Naive thymus-derived CD4-positive, alpha-beta T cell (primary cell): ENCODE data around the gene PRKCB. TPM values are rescaled to one million over a fixed set of nuclear protein-coding genes. Genes with fewer than 3 reads are reported as not detected.

Source experiments
- ATAC-seq: fragments of 150-1000 bp; cut with Tn5 transposase; 2 replicates; pipeline ENCODE4 v1.10.0; 2021; ENCODE audit warnings: mild to moderate bottlenecking, moderate library complexity
- CTCF ChIA-PET: fragments of 350-600 bp; sonication (Branson Sonifier 250); formaldehyde crosslinking; loops from one replicate; lab custom pipeline; 2021; ENCODE audit warnings: antibody characterized with exemption; lab: Charles Lee
- POLR2A ChIA-PET: fragments of 350-600 bp; sonication (Branson Sonifier 250); formaldehyde crosslinking; loops from one replicate; lab custom pipeline; 2021; ENCODE audit warnings: antibody characterized with exemption, inconsistent platforms; lab: Charles Lee
- DNase-seq, 9 donors: peaks; one replicate each; pipeline versions ENCODE4 v3.0.0 to v3.0.0-alpha.2; 2020 to 2022; ENCODE audit warnings: mixed read lengths in 1 of 9
- H3K27ac ChIP-seq: one replicate; pipeline ENCODE4 v1.7.0; 2013; ENCODE audit warnings: mild to moderate bottlenecking, low read depth, low read length, moderate library complexity
- H3K27me3 ChIP-seq, 2 donors: one replicate each; pipeline ENCODE4 v1.7.0; 2013; ENCODE audit warnings: low read length in 2 of 2, mild to moderate bottlenecking in 2 of 2, moderate library complexity in 2 of 2; ENCODE audit not compliant: control insufficient read depth in 2 of 2, insufficient read depth in 2 of 2
- H3K36me3 ChIP-seq, 3 experiments: 1 replicate in 2 of 3; 2 replicates in 1 of 3; pipeline ENCODE4 v1.7.0; 2013; ENCODE audit warnings: low read length in 3 of 3, mild to moderate bottlenecking in 3 of 3, moderate library complexity in 1 of 3; ENCODE audit not compliant: insufficient read depth in 3 of 3, control insufficient read depth in 2 of 3
- H3K4me1 ChIP-seq, 2 donors: one replicate each; pipeline ENCODE4 v1.7.0; 2013; ENCODE audit warnings: low read length in 2 of 2, mild to moderate bottlenecking in 2 of 2, moderate library complexity in 1 of 2; ENCODE audit not compliant: control insufficient read depth in 2 of 2, insufficient read depth in 2 of 2
- H3K4me3 ChIP-seq: 2 replicates; pipeline ENCODE4 v1.7.0; 2013; ENCODE audit warnings: mild to moderate bottlenecking, low read length
- H3K9me3 ChIP-seq, 3 experiments: 1 replicate in 2 of 3; 2 replicates in 1 of 3; pipeline ENCODE4 v1.7.0; 2013; ENCODE audit warnings: low read length in 3 of 3; ENCODE audit not compliant: control insufficient read depth in 2 of 3
- H3K27ac Mint-ChIP-seq, 9 donors: one replicate each; pipeline ENCODE4 v1.8.0; 2020 to 2022; ENCODE audit warnings: mixed read lengths in 9 of 9, mild to moderate bottlenecking in 8 of 9, moderate library complexity in 5 of 9, inconsistent platforms in 2 of 9
- H3K27me3 Mint-ChIP-seq, 5 donors: one replicate each; pipeline ENCODE4 v1.8.0; 2021 to 2022; ENCODE audit warnings: mixed read lengths in 5 of 5, mild to moderate bottlenecking in 1 of 5
- H3K36me3 Mint-ChIP-seq, 5 donors: one replicate each; pipeline ENCODE4 v1.8.0; 2020 to 2022; ENCODE audit warnings: mixed read lengths in 5 of 5, mild to moderate bottlenecking in 3 of 5, inconsistent platforms in 1 of 5
- H3K4me1 Mint-ChIP-seq, 7 donors: one replicate each; pipeline ENCODE4 v1.8.0; 2020 to 2022; ENCODE audit warnings: mixed read lengths in 7 of 7, mild to moderate bottlenecking in 3 of 7, inconsistent platforms in 1 of 7
- H3K4me3 Mint-ChIP-seq, 10 donors: one replicate each; pipeline ENCODE4 v1.8.0; 2020 to 2022; ENCODE audit warnings: mild to moderate bottlenecking in 10 of 10, mixed read lengths in 10 of 10, moderate library complexity in 6 of 10, inconsistent platforms in 2 of 10
- H3K9me3 Mint-ChIP-seq, 11 donors: one replicate each; pipeline ENCODE4 v1.8.0; 2020 to 2022; ENCODE audit warnings: mixed read lengths in 11 of 11, mild to moderate bottlenecking in 4 of 11, inconsistent platforms in 1 of 11, moderate library complexity in 1 of 11
- intact Hi-C, 2 donors: fragments of 100-400 bp; cut with micrococcal nuclease; formaldehyde crosslinking; loops; one replicate each; pipeline ENCODE4 v1.15.1; 2023
- polyA plus RNA-seq, 2 donors: library from polyadenylated mRNA; unstranded; fragments of 300-500 nt; fragmentation: Illumina TruSeq; gene quantifications; one replicate each; pipeline ENCODE4 v1.2.3, GENCODE V29; 2021
- total RNA-seq, 6 experiments: library from RNA in 5 of 6; stranded (reverse) in 5 of 6; gene quantifications; 1 replicate in 5 of 6; 2 replicates in 1 of 6; pipeline ENCODE4 v1.2.3 and lab custom pipeline; 2021 to 2026

The PRKCB gene
- total and polyA plus RNA-seq, 7 experiments from 2014 or later, result 32.4 to 180 (median 72.9) TPM

- no peaks in the 10 kb centered on the region for H3K27me3 ChIP-seq
- H3K4me3 Mint-ChIP-seq, result no peak overlapping the region
- no peaks in the 10 kb centered on the region for H3K4me1 ChIP-seq
- no peaks in the 10 kb centered on the region for H3K27me3 Mint-ChIP-seq
- H3K27ac ChIP-seq, result no peak overlapping the region
- intact Hi-C loops, result no loop called here
- DNase-seq (no peak), ATAC-seq (no peak)
- H3K9me3 ChIP-seq, result no peaks in the 10 kb centered on the region
- CTCF ChIA-PET, result no interaction called here
- H3K27ac Mint-ChIP-seq, result no peak overlapping the region
- no peaks in the 10 kb centered on the region for H3K9me3 Mint-ChIP-seq
- POLR2A ChIA-PET, result interaction anchor here (0.7 kb wide), 1 partner anchor 12 kb away, joined by 3 read pairs; no protein-coding TSS in a partner anchor
- H3K4me1 Mint-ChIP-seq, result peaks cover 0 to 3% (median 0%) of the 10 kb centered on the region in 7 donors
- H3K4me3 ChIP-seq, result no peak overlapping the region
- peaks cover 6 to 50% (median 19%) of the 10 kb centered on the region in 5 donors for H3K36me3 Mint-ChIP-seq
- peaks cover 0 to 15% (median 0%) of the 10 kb centered on the region in 3 experiments for H3K36me3 ChIP-seq
Measured at GRCh38 chr16:24164416-24164815, 328.6 kb downstream of the PRKCB start.

- Histone ChIP-seq H3K4me3 (no peak overlapping the region), H3K9me3 (no peaks in the 10 kb centered on the region), H3K27ac (no peak overlapping the region), H3K36me3 (peaks cover 0 to 12% (median 0%) of the 10 kb centered on the region in 3 experiments), H3K27me3 (no peaks in the 10 kb centered on the region), H3K4me1 (no peaks in the 10 kb centered on the region)
- intact Hi-C loops, result no loop called here
- CTCF ChIA-PET, result no interaction called here
- Mint-ChIP-seq H3K4me3 (no peak overlapping the region), H3K36me3 (peaks cover 7 to 48% (median 23%) of the 10 kb centered on the region in 5 donors), H3K9me3 (no peaks in the 10 kb centered on the region), H3K27ac (no peak overlapping the region), H3K4me1 (peaks cover 0 to 3% (median 0%) of the 10 kb centered on the region in 7 donors), H3K27me3 (no peaks in the 10 kb centered on the region)
- ATAC-seq (no peak), DNase-seq (no peak)
- POLR2A ChIA-PET, result no interaction called here
Measured at GRCh38 chr16:24165273-24165672, 329.5 kb downstream of the PRKCB start.

GRCh38 chr16:24166661-24167528 lies 331.1 kb downstream of the PRKCB start:
- H3K27ac Mint-ChIP-seq, result no peak overlapping the region
- POLR2A ChIA-PET, result no interaction called here
- no peaks in the 10 kb centered on the region for H3K4me1 ChIP-seq
- H3K27ac ChIP-seq, result no peak overlapping the region
- peaks cover 7 to 53% (median 17%) of the 10 kb centered on the region in 5 donors for H3K36me3 Mint-ChIP-seq
- intact Hi-C loops, result no loop called here
- no peak overlapping the region for H3K4me3 Mint-ChIP-seq
- H3K4me1 Mint-ChIP-seq, result peaks cover 0 to 3% (median 0%) of the 10 kb centered on the region in 7 donors
- no peaks in the 10 kb centered on the region for H3K9me3 ChIP-seq
- no peaks in the 10 kb centered on the region for H3K27me3 Mint-ChIP-seq
- CTCF ChIA-PET, result no interaction called here
- peaks cover 0 to 18% (median 0%) of the 10 kb centered on the region in 3 experiments for H3K36me3 ChIP-seq
- H3K9me3 Mint-ChIP-seq, result no peaks in the 10 kb centered on the region
- ATAC-seq, result no peak
- no peak overlapping the region for H3K4me3 ChIP-seq
- no peaks in the 10 kb centered on the region for H3K27me3 ChIP-seq
- DNase-seq, result no peak

GRCh38 chr16:24168856-24169255 lies 333.1 kb downstream of the PRKCB start:
- peaks cover 15 to 63% (median 27%) of the 10 kb centered on the region in 5 donors for H3K36me3 Mint-ChIP-seq
- no peaks in the 10 kb centered on the region for H3K27me3 ChIP-seq
- no peak overlapping the region for H3K4me3 ChIP-seq
- no peak overlapping the region for H3K27ac Mint-ChIP-seq
- H3K4me1 Mint-ChIP-seq, result peaks cover 0 to 5% (median 0%) of the 10 kb centered on the region in 7 donors
- no peaks in the 10 kb centered on the region for H3K4me1 ChIP-seq
- ATAC-seq (no peak), DNase-seq (no peak)
- POLR2A ChIA-PET, result no interaction called here
- H3K9me3 ChIP-seq, result no peaks in the 10 kb centered on the region
- intact Hi-C loops, result no loop called here
- no peaks in the 10 kb centered on the region for H3K9me3 Mint-ChIP-seq
- H3K36me3 ChIP-seq, result peaks cover 0 to 33% (median 12%) of the 10 kb centered on the region in 3 experiments
- no peaks in the 10 kb centered on the region for H3K27me3 Mint-ChIP-seq
- no peak overlapping the region for H3K27ac ChIP-seq
- no peak overlapping the region for H3K4me3 Mint-ChIP-seq
- CTCF ChIA-PET, result no interaction called here

- Mint-ChIP-seq H3K4me3 (no peak overlapping the region), H3K27ac (no peak overlapping the region), H3K36me3 (peaks cover 28 to 70% (median 30%) of the 10 kb centered on the region in 5 donors), H3K27me3 (no peaks in the 10 kb centered on the region), H3K9me3 (no peaks in the 10 kb centered on the region), H3K4me1 (peaks cover 0 to 6% (median 0%) of the 10 kb centered on the region in 7 donors)
- peaks cover 3 to 46% (median 15%) of the 10 kb centered on the region in 3 experiments for H3K36me3 ChIP-seq
- ATAC-seq (no peak), DNase-seq (no peak)
- H3K9me3 ChIP-seq, result no peaks in the 10 kb centered on the region
- ChIA-PET POLR2A (no interaction called here), CTCF (no interaction called here)
- H3K27ac ChIP-seq, result no peak overlapping the region
- intact Hi-C loops, result no loop called here
- H3K4me3 ChIP-seq, result no peak overlapping the region
- H3K27me3 ChIP-seq, result no peaks in the 10 kb centered on the region
- H3K4me1 ChIP-seq, result no peaks in the 10 kb centered on the region
Measured at GRCh38 chr16:24170407-24170806, 334.6 kb downstream of the PRKCB start.

- Histone ChIP-seq H3K4me1 (no peaks in the 10 kb centered on the region), H3K27me3 (no peaks in the 10 kb centered on the region), H3K27ac (no peak overlapping the region), H3K36me3 (peaks cover 3 to 66% (median 19%) of the 10 kb centered on the region in 3 experiments), H3K9me3 (no peaks in the 10 kb centered on the region), H3K4me3 (no peak overlapping the region)
- intact Hi-C loops, result no loop called here
- H3K4me1 Mint-ChIP-seq, result peaks cover 0 to 4% (median 0%) of the 10 kb centered on the region in 7 donors
- DNase-seq, result no peak
- ChIA-PET CTCF (interaction anchor here (0.6 kb wide), 1 partner anchor 489 kb away, joined by 4 read pairs; no protein-coding TSS in a partner anchor), POLR2A (no interaction called here)
- H3K27me3 Mint-ChIP-seq, result no peaks in the 10 kb centered on the region
- H3K9me3 Mint-ChIP-seq, result no peaks in the 10 kb centered on the region
- peaks cover 24 to 88% (median 59%) of the 10 kb centered on the region in 5 donors for H3K36me3 Mint-ChIP-seq
- H3K4me3 Mint-ChIP-seq, result no peak overlapping the region
- H3K27ac Mint-ChIP-seq, result no peak overlapping the region
- ATAC-seq, result no peak
Measured at GRCh38 chr16:24174504-24174903, 338.7 kb downstream of the PRKCB start.
